CD4-positive, alpha-beta T cell treated with Interleukin-21 for 1 hour (primary cell): ENCODE data around the gene USP5.
A peak's percentile ranks its signal among the peaks of the same experiment; 100 is the strongest.
"Not testable (repeated sequence)": the region's sequence is repeated elsewhere in the genome, so short reads cannot be mapped to it uniquely, and the experiment has no call there.

Experiments used
- DNase-seq: peaks from one replicate; pipeline ENCODE4 v3.0.0-alpha.2; 2020

USP5 gene

DNA sequence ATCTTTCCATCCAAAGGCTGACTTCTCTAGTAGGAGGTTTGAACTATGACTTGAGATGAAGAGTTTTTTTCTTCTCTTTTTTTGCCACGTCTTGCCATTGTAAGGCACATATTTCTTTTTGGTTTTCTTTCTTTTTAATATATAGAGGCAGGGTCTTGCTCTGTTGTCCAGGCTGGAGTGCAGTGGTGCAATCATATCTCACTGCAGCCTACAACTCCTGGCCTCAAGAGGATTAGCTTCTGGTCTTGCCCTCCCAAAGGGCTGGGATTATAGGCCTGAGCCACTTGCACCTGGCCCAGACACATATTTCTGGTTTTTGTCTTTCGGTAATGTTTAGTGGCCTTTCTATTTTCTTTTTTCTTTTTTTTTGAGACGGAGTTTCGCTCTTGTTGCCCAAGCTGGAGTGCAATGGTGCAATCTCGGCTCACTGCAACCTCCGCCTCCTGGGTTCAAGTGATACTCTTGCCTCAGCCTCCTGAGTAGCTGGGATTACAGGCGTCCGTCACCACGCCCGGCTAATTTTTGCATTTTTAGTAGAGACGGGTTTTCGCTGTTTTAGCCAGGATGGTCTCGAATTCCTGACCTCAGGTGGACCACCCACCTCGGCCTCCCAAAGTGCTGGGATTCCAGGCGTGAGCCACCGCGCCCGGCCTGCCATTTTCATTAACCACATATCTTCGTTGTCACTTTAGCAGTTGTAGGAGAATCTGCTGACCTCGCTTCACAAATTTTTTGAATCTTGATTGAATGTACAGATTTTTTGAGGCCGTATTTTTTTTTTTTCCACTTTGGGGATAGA is 38.0 kb downstream of the USP5 start:
- not testable (repeated sequence) for DNase-seq

- peak; percentile 98 for DNase-seq
Observed at GRCh38 chr12:6890789-6891645, 39.1 kb downstream of the USP5 start.

DNA sequence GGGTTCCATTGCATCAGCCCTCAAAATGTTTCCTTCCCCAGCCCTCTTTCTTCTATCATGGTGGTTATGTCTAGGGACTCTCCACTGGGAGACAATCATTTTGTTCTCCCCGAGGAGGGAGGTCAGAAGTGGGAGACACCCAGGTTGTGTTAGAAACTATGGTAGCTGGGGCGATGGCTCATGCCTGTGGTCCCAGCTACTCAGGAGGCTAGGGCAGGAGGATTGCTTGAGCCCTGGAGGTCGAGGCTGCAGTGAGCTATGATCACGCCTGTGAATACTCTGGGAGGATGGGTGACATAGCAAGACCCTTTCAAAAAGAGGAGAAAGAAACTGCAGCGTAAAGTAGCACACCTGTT is 39.7 kb downstream of the USP5 start:
- no peak for DNase-seq

- DNase-seq: not testable (repeated sequence)
Observed at GRCh38 chr12:6892683-6893082, 40.7 kb downstream of the USP5 start.

- no peak for DNase-seq
Observed at GRCh38 chr12:6894321-6894720, 42.4 kb downstream of the USP5 start.

- DNase-seq: no peak
Observed at GRCh38 chr12:6896846-6897435, 45.0 kb downstream of the USP5 start.

- no peak for DNase-seq
Observed at GRCh38 chr12:6899427-6899826, 47.5 kb downstream of the USP5 start.

DNA sequence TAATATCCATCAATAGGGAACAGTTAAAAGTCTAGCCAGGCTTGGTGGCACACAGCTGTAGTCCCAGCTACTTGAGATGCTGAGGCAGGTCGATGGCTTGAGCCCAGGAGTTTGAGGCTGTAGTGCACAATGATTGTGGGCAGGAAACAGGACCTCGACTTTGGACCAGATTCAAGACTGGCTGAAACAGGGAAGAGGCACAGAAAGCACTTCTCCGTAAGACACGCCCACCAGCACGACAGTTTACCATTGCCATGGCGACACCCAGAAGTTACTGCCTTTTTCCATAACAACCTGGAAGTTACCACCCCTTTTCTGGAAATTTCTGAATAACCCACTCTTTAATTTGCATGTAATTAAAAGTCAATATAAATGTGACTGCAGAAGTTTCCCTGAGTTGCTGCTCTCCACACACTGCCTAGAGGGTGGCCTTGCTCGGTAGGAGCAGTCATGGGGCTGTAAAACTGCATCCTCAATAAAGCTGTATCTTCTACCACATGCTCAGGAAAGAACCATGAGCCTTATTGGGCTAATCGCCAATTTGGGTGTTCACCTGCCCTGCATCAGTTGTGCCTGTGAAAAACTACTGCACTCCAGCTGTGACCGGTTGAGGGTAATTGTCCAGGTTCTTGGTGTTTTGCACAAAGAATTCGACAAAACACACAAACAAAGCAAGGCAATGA is 48.0 kb downstream of the USP5 start:
- DNase-seq: peak; percentile 45

DNA sequence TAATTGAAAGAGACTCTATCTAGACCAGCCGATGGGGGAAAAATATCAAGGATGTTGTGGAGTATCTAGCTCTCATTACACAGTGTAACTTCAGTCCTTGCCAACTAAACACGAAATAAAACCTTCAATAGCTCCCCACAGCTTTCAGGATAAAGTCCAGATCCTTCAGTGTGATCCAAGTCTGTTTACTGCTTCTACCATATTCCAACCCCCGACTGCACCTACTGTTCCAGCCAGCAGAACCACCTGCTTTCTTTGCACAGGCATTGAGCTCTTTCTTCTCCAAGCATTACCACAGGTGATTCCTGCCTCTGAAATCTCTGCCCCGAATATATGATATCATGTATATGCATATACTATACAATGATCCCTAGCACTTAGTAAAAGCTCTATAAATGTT is 50.5 kb downstream of the USP5 start:
- no peak for DNase-seq

DNA sequence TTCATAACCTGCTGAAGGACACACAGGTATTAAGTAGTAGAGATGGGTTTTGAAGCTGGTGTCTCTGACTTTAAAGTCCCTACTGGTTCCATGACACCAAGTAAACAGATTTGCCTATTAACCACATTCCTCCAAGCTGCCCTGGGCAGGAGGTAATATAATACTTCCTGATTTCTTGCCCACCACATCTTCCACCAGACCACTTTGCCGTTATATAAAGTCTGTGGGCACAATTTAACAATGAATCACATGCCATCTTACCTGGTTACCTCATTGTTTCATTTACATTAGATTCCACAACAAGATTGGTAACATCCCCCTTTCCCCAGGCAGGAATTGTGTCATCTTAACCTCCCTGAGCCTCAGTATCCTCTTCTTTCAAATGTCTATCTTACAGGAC is 51.8 kb downstream of the USP5 start:
- DNase-seq: no peak

- peak; percentile 99 for DNase-seq
Observed at GRCh38 chr12:6904280-6905276, 52.6 kb downstream of the USP5 start, which contains the start of gene LRRC23. TSS of gene LRRC23 (plus strand) at chr12:6904822. CDS start at chr12:6905634, 812 bp downstream.

DNA sequence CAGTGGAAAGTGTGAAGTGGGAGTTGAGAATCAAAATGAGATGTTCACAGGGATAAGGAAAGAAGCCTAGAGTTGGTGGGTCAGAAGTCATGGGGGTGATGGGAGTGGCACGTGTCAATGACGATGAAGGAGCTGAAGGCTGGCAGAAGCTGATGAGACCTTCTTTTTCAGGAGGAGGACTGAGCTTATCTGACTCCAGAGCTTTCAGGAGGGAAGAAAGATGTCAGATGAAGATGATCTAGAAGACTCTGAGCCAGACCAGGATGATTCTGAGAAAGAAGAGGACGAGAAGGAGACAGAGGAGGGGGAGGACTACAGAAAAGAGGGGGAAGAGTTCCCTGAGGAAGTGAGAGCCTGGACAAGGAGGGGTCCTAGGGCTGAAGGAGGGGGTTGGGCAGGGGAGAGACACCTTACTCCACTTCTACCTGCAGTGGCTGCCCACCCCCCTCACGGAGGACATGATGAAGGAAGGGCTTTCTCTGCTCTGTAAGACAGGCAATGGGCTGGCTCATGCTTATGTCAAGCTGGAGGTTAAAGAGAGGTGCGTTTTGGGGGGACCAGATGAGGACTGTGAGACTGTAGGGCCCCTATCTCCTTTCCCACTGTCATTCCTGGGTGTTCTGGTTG is 53.6 kb downstream of the USP5 start:
- no peak for DNase-seq

DNA sequence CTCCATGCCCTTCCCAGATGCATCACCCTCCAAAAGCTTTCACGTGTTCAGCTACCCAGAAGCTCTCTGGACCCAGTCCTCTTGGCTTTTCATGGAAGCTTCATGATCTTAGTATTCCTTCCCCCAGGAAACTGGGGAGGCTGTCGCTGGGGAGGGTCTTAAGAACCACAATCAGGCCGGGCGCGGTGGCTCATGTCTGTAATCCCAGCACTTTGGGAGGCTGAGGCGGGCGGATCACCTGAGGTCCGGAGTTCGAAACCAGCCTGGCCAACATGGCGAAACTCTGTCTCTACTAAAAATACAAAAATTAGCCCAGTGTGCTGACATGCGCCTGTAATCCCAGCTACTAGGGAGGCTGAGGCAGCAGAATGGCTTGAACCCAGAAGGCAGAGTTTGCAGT is 56.2 kb downstream of the USP5 start:
- not testable (repeated sequence) for DNase-seq

- DNase-seq: no peak
Observed at GRCh38 chr12:6909421-6910145, 57.6 kb downstream of the USP5 start.

DNA sequence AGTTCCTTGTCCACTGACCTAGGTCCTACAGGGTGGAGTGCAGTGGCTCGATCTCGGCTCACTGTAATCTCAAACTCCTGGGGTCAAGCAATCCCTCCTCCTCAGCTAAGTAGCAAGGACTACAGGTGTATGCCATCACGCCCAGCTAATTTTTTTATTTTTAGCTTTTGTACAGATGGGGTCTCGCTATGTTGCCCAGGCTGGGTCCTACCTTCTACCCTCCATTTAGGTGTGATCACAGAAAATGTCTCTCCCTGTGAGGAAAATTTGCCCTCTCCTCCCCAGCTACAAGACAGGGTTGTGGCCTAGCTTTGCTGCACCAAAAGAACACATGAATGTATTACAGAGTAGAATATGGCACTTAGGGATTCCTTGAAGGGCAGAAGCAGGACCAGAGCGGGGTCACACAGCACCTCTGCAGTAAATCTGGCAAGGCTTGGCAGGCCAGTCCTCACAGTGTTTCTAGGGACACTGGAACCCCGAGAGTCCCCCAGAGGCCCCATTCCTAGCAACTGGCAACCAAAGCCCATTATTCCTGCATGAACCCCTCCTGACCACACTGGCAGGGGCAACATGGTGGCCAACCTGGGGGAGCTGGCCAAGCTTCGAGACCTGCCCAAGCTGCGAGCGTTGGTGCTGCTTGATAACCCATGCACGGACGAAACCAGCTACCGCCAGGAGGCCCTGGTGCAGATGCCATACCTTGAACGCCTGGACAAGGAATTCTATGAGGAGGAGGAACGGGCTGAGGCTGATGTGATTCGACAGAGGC is 60.4 kb downstream of the USP5 start:
- DNase-seq: no peak

DNA sequence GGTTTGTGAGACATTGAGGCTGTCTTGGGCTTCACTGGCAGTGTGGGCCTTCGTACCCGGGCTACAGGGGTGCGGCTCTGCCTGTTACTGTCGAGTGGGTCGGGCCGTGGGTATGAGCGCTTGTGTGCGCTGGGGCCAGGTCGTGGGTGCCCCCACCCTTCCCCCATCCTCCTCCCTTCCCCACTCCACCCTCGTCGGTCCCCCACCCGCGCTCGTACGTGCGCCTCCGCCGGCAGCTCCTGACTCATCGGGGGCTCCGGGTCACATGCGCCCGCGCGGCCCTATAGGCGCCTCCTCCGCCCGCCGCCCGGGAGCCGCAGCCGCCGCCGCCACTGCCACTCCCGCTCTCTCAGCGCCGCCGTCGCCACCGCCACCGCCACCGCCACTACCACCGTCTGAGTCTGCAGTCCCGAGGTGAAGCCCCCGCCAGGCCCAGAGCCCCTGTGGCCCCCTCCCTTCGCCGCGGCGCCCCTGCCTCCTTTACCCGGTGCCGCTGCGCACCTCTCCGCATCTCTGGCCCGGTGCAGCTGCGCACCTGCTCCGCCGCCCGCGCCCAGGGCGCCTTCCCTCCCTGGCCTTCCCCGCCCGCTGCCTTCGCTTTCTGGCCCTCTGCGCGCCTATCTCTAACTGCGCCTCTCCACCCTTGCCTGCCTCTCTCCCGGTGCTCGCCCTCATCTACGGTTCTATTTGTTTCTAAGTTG is 62.4 kb downstream of the USP5 start, which contains the start of gene ENO2:
ENO2 (plus strand) TSS at position 335 of the 701 bp plus-strand sequence. CDS start 1,253 bp downstream, outside the sequence.
- peak; percentile 87 for DNase-seq

GRCh38 chr12:6914947-6915788 is 63.2 kb downstream of the USP5 start:
- no peak for DNase-seq

- no peak for DNase-seq
Observed at GRCh38 chr12:6915789-6916285, 63.9 kb downstream of the USP5 start.
